Activated T-helper 9 cell treated with anti-CD3 and anti-CD28 coated beads, Interleukin-2, amount 50 U/mL, for 16 hours (primary cell): ENCODE data around the gene SCRG1.
A peak's percentile ranks its signal among the peaks of the same experiment; 100 is the strongest.

Source experiments
- DNase-seq: peaks from one replicate; pipeline ENCODE4 v3.0.0-alpha.2; 2020; ENCODE audit warnings: low read depth

SCRG1 gene

GRCh38 chr4:173362666-173363065 lies 36.2 kb downstream of the SCRG1 start:
- no peak for DNase-seq

- no peak for DNase-seq
Measured at GRCh38 chr4:173360587-173361221, 38.2 kb downstream of the SCRG1 start.

- no peak for DNase-seq
Measured at GRCh38 chr4:173357939-173358338, 41.0 kb downstream of the SCRG1 start.

GRCh38 chr4:173347467-173347866 lies 51.4 kb downstream of the SCRG1 start:
- no peak for DNase-seq

- DNase-seq, result no peak
Measured at GRCh38 chr4:173346074-173346473, 52.8 kb downstream of the SCRG1 start.

GRCh38 chr4:173345648-173346047 lies 53.3 kb downstream of the SCRG1 start:
- no peak for DNase-seq

GRCh38 chr4:173343832-173344397 lies 55.0 kb downstream of the SCRG1 start:
- no peak for DNase-seq

- no peak for DNase-seq
Measured at GRCh38 chr4:173337463-173337862, 61.5 kb downstream of the SCRG1 start.

GRCh38 chr4:173334891-173335752 lies 63.8 kb downstream of the SCRG1 start:
- DNase-seq, result peak; percentile 5
